CD4-positive, alpha-beta T cell treated with Interleukin-6 at 100 ng/mL for 8 hours (primary cell): ENCODE results near the gene CDKN2AIP.
A peak's percentile ranks its signal among the peaks of the same experiment; 100 is the strongest.
"Not testable (repeated sequence)": the region's sequence is repeated elsewhere in the genome, so short reads cannot be mapped to it uniquely, and the experiment has no call there.

Experiments used
- DNase-seq: peaks from one replicate; pipeline ENCODE4 v3.0.0-alpha.2; 2020; ENCODE audit warnings: mixed read lengths, low spot score

CDKN2AIP gene

DNA sequence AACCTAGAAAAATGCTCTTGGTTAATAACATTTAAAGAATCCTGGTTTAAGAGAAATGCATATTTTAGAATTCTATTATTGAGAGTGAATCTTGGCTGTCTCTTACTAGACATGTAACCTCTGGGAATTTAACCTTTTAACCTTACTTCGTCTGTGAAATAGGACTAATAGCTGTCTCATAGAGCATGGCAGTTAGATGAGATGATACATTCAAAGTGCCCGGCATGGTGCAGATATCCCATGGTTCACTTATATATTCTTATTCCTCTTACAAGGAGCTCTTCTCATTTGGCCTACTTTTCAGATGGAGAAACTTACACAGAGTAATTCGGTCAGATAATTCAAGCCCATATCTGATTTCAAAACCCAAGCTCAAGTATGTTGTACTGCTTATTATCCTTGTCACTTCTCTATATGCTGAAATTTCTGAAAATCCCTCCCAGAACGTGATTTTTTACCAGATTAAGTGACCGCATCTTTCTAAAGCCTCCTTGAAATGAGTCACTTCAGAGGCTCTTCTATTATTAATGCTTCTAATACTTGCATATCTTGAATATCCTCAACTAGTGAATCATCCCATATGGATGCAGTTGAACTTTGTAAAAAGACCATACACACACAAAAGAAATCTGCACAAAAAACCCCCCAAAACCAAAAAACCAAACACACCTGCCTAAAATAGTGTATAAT, 4.9 kb downstream of the CDKN2AIP start:
- DNase-seq = no peak

DNA sequence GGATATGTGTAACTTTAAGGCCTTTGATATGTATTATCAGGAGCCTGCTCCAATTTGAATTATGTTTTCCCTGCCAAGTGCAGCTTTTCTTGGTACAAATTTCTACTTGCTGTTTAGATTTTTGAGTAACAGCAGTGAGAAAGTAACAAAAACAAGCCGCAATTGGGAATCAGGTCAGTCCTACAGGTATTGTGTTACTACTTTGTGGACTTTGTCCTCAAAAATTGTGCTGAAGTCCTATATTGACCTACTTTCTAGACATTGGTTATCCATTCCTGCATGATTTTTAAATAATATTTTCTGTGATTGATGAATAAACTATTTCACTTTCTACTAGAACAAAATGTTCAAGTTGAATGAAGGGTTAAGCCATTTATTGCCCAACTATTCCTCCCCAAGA, 5.7 kb downstream of the CDKN2AIP start:
- no peak for DNase-seq

DNA sequence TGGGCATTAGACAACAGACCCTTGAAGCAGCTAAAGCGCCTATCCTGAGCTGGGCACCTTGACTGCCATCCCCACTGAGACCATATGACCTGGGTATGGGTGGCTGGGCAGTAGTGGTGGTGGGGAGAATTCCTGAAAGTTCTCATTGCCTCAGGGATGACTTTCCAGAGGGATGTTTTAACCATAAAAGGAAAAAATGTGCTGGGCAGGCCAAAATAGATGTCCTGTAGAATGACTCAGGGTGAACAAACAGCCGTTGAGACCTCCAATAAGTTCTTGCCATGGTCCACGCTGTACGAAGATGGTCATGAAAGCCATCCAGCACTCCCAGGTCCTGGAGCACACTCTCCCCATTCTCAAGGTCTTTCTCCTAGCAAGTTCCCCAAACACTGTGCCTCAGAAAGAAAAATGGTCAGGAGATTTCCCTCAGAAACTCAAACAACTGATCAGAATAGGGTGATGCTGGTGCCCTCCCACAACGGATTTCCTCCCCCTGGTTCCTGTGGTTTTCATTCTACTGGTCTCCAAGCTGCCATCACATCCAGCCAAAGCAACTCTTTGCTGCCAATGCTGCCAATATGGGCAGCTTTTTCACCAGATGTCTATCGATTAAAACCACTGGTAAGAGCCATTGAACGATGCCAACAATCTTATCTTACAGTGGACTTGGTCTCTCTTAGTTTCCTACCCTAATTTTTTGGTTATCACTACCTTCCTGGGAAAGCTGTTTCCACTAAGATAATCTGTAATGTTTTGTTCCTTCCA, 11.2 kb downstream of the CDKN2AIP start:
- DNase-seq = peak; percentile 7

DNA sequence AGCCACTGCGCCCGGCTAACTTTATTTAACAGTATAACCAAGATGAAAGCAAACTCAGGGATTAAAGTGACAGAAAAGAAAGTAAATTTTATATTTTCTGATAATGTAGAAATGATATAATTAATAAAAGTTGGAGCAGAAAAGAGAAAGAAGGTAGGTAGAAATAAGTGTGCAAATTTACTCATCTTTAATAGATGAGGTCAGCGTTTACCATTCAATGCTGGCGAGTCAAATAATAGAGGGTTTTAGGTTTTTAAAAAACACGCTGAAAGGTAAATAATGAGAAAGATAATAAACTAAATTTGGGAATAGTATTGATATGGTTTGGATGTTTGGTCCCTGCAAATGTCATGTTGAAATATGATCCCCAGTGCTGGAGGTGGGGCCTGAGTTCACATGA, 13.6 kb downstream of the CDKN2AIP start:
- DNase-seq = no peak

DNA sequence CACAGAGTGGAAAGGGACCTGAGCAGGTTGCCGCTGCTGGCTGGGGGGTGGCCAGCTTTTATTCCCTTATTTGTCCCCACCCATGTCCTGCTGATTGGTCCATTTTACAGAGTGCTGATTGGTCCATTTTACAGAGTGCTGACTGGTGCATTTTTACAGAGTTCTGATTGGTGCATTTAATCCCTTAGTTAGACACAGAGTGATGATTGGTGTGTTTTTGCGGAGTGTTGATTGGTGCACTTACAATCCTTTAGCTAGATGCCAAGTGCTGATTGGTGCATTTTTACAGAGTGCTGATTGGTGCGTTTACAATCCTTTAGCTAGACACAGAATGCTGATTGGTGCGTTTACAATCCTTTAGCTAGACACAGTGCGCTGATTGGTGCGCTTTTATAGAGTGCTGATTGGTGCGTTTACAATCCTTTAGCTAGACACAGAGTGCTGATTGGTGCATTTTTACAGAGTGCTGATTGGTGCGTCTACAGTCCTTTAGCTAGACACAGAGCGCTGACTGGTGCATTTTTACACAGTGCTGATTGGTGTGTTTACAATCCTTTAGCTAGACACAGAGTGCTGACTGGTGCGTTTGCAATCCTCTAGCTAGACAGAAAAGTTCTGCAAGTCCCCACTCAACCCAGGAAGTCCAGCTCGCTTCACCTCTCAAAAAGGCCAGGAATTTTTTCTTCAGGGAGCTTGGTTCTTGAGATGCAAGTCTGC, 19.6 kb downstream of the CDKN2AIP start:
- not testable (repeated sequence) for DNase-seq

DNA sequence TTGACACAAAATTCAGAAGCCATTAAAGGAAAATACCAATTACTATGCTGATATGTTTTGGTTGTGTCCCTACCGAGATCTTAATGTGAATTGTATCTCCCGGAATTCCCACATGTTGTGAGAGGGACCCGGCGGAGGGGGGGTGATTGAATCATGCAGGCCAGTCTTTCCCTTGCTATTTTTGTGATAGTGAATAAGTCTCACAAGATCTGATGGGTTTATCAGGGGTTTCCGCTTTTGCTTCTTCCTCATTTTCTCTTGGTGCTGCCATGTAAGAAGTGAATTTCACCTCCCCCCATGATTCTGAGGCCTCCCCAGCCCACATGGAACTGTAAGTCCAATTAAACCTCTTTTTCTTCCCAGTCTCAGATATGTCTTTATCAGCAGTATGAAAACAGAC, 21.4 kb downstream of the CDKN2AIP start:
- not testable (repeated sequence) for DNase-seq

DNA sequence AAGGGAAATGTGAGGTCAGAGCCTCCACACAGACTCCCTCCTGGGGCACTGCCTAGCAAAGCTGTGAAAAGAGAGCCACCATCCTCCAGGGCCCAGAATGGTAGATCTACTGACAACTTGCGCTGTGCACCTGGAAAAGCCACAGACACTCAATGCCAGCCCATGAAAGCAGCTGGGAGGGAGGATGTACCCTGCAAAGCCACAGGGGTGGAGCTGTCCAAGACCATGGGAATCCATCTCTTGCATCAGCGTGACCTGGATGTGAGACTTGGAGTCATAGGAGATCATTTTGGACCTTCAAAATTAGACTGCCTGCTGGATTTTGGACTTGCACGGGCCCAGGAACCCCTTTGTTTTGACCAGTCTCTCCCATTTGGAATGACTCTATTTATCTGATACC, 22.8 kb downstream of the CDKN2AIP start:
- no peak for DNase-seq

DNA sequence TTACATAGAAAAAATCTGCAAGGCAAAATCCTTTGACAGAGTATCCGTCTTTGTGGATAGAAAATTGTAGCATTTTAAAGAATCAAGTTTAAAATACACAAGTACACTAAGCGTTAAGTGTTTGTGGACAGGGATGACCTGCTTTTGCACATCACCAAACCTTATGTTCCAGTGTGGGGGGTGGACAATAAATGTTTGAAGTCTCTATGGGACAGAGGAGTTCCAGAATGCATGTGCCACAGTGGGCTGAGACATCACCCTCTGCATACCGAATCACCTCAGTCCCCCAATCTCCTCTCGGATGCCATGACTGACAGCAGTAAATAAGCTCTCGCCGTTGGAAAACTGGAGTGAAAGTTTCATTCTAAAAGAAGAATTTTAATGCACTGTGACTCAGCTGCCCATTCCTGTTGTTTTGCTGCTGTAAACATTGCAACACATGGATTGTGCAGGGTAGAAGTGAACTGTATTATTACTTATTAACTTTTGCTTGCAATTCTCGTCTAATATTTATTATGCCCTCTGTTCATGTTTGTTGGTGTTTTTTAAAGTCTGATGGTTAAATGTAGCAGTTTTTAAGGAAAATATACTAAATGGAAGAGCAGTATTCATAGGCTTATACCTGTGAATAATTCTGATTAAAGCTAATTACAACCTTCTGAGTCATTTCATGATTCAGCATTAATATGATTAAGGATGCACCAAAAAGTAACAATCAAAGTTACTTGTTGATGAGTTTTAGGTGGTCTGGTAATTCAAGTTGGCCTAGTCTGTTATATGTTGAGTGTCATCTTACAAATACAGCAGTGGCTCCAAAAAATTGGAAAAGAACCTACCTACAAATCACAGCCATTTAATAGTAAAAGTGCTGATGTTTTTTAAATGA, 24.0 kb downstream of the CDKN2AIP start:
- no peak for DNase-seq

DNA sequence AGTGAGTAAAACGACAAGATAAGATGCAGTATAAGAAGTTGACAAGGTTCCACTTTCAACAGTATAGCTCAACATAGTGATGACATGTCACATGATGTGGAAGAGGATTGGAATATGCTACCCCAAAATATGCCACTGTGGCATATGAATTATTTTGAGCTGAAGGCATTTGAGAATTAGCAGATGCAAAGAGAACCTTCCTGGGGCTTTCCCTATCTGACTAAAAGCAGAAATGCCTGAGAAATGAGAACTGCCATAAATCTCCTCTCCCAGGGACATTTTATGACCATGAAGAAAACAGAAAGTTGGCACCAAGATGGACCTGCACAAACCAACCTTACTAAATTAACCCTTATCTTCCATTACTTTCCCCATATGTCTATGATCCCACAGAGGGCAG, 24.8 kb downstream of the CDKN2AIP start:
- no peak for DNase-seq

DNA sequence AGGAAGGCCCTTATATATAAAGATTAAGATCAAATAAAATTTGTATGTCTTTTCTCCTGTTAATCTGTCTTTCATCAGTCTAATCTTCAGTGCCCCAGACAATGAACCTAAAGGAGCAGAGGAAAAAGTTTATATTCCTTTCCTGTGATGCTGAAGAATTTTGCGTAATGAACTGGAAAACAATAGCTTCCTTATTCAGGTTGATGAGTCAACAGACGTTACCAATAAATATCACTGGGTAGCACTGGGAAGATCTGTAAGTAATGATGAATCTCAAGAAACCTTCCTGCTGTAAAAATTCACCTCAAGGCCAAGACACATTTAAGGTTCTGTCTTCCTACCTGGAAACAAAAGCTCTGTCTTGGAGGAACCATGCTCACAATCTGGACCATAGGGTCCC, 25.5 kb downstream of the CDKN2AIP start:
- no peak for DNase-seq

DNA sequence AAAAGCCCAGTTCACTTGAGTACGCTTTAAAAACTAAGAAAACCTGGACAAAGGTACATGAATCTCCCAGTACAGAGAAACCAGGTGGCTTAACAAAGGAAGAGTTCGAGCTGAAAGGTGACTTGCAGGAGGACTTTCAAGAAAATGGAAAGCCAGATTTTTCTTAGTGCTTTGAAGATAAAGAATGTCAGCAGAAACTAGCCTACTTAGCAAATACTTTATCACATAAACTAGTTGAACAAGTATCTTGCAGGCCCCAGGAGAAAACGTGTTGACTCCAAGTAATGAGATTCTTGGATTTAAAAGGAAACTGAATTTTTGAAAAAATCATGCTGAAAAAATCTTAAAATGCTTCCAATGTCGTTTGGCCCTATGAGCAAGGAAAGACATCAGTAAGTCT, 26.4 kb downstream of the CDKN2AIP start:
- no peak for DNase-seq

DNA sequence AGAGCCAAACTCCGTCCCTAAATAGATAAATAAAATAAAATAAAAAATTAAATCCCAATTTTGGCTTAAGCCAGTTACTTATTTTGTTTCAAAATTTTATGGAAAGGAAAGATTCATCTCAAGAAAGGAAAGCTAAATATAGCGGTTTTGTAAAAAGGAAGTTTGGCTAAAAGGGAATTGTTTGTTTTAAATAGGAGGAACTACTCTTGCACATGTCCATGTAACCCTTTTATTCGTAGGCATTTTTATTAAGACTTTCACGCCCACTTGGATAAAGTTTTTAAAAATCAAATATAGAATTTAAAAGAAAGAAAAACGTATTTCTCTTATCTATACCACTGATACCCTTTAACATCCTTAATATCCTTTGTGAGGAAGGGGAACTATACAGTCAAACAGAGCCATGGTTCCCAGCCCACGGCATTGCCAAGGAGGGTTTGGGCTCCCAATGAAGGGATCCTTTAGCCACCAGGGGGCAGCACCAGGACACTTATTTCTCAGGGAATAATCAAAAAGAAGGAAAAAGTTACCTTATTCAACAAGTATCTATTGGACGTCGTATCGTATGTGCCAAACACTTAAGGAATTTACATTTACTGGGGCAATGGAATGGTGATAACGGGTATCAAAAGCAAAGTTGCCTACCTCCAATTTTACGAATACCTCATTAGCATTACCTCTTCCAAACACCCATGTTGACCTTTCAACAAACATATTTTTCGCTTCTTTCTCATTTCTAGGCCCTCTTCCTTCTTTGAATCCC, 27.7 kb downstream of the CDKN2AIP start:
- DNase-seq = peak; percentile 70

DNA sequence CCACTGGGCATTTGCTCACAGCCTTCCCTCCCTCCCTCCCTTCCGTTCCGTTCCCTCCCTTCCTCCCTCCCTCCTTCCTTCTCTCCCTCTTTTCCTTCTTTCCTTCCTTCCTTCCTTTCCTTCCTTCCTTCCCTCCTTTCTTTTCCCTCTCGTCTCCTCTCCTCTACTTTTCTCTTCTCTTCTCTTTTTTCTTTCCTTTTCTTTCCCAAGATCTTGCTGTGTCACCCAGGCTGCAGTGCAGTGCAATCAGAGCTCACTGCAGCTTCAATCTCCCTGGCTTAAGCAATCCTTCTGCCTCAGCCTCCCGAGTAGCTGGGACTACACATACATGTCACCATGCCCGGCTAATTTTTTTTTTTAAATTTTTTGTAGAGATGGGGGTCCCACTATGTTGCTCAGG, 33.7 kb downstream of the CDKN2AIP start:
- DNase-seq = no peak

DNA sequence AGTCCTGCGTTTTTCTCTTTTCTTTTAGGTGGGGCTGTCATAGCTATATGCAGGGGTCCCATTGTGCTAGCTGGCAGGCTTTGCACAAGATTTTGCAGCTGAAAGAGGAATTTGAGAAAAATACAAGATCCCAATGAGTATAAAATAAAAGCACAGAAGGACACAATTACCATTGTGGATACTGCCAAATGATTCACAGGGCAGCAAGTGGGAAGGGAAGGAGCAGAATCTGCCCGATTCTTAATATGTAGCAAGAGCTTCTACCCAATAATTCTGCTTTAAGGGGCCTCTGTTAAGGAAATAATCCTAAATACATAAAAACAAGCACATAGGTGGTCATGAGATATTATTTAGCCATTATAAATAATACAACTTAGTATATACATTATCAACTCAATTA, 34.5 kb downstream of the CDKN2AIP start:
- no peak for DNase-seq

DNA sequence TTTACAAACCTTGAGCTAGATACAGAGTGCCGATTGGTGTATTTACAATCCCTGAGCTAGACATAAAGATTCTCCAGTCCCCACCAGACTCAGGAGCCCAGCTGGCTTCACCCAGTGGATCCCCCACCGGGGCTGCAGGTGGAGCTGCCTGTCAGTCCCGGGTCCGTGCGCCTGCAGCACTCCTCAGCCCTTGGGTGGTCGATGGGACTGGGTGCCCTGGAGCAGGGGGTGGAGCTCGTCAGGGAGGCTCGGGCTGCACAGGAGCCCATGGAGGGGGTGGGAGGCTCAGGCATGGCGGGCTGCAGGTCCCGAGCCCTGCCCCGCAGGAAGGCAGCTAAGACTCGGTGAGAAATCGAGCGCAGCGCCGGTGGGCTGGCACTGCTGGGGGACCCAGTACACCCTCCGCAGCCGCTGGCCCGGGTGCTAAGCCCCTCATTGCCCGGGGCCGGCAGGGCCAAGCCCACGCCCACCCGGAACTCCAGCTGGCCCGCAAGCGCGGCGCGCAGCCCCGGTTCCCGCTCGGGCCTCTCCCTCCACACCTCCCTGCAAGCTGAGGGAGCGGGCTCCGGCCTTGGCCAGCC, 38.2 kb downstream of the CDKN2AIP start:
- DNase-seq = not testable (repeated sequence)

DNA sequence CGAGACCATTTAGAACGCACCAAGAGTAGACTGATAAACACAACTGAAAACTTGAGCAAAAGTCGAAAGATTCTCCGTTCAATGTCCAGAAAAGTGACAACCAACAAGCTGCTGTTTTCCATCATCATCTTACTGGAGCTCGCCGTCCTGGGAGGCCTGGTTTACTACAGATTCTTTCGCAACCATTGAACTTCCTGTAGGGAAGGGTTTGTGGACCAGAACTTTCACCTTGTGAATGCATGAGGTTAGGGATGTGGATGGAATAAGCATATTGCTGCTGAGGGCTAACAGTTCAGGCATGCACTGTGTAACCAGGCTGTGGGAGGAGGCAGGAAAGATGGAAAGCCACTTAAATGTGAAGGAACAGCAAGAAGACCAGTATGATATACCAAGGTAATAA, 39.6 kb downstream of the CDKN2AIP start:
- no peak for DNase-seq

DNA sequence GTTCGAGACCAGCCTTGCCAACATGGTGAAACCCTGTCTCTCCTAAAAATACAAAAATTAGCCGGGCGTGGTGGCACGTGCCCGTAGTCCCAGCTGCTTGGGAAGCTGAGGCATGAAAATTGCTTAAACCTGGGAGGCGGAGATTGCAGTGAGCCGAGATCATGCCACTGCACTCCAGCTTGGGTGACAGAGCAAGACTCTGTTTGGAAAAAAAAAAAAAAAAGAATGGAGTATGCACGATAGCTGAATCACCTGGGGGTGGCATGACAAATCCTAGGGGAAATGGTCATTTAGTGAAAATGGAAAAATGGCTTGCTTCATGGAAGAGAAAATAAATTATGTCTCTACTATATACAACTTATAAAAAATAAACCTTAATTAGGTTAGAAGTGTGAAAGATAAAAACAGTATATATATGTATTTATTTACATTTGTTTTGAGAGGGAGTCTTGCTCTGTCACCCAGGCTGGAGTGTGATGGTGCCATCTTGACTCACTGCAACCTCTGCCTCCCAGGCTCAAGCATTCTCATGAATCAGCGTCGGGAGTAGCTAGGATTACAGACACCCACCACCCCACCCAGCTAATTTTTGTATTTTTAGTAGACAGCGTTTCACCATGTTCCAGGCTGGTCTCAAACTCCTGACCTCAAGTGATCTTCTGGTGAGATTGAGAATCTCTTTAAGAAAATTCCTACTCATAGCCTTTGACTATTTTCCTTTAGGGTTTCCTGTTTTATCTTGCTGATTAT, 41.1 kb downstream of the CDKN2AIP start:
- no peak for DNase-seq

DNA sequence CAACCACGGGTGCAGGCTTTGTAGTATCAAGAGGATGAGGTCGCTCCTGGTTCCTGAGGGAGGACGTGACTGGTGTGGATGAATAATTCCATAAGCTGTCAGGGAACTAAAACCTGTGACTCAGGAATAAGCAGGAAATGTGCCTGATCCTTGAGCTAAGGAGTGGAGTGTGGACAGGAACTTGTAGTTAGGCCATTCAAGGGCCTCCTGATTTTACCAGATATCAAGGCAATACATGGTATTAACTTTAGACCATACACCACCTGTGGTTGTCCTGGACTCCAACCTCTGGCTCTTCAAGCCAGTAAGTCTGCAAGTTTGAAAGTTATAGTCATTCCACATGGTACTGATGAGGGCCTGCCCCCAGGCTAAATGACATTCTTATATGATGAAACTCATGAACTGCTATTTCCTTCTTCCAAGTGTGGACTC, 48.4 kb downstream of the CDKN2AIP start:
- DNase-seq = no peak

DNA sequence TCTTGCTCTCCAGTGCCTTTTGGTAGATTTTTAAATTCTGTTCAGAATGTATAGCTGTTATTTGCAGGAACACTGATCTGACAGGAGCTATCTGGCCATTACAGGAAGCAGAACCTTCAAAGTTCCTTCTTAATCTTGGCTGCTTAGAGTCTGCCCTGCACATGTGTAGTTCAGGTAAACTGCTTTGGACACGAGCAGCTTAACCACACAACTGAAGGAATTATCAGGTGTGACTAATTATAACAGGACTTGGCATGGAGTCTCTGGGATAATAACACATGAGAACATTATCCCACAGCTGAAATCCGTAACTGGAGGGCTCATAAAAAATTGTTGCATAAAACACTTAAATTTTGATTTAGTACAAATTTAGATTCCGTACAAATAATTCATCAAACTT, 48.8 kb downstream of the CDKN2AIP start:
- no peak for DNase-seq

DNA sequence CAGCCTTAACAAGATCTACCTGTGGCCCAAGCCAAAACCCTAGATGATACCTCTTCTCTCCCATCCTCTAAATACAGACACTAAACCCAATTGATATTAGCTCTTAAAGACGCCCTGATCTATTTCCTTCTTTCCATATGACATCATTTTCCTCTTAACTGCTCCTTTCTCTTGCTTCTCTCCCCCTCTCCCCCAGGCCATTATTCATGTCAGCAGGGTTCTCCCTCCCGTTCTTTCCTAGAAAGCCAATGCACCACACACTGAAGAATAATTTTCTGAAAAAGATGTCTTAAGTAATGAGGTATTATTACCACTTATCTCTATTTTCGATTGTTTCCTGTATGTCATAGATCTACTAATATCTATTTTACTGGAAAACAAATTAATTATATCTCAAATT, 50.7 kb downstream of the CDKN2AIP start:
- DNase-seq = no peak
